IPS-18a (cell line): ENCODE results near the gene ELMOD1.
A peak's percentile ranks its signal among the peaks of the same experiment; 100 is the strongest.

Source experiments
- H3K27ac ChIP-seq: one replicate; pipeline ENCODE4 v1.5.1; 2013; ENCODE audit warnings: low read length
- H3K27me3 ChIP-seq: one replicate; pipeline ENCODE4 v1.6.1; 2013; ENCODE audit warnings: mild to moderate bottlenecking, low read length; ENCODE audit not compliant: control insufficient read depth, insufficient read depth
- H3K36me3 ChIP-seq: one replicate; pipeline ENCODE4 v1.6.1; 2013; ENCODE audit warnings: low read depth, low read length; ENCODE audit not compliant: control insufficient read depth
- H3K4me1 ChIP-seq: one replicate; pipeline ENCODE4 v1.6.1; 2013; ENCODE audit warnings: low read depth, low read length; ENCODE audit not compliant: control insufficient read depth
- H3K4me3 ChIP-seq: one replicate; pipeline ENCODE4 v1.5.1; 2013; ENCODE audit warnings: low read length
- H3K9ac ChIP-seq: one replicate; pipeline ENCODE4 v1.6.1; 2013; ENCODE audit warnings: mild to moderate bottlenecking, low read length, moderate library complexity
- H3K9me3 ChIP-seq: one replicate; pipeline ENCODE4 v1.6.1; 2013; ENCODE audit warnings: low read depth, low read length; ENCODE audit not compliant: control insufficient read depth

The ELMOD1 gene

GRCh38 chr11:107590460-107591377 is at the start of gene ELMOD1:
ELMOD1 (plus strand) TSS chr11:107591147; CDS start chr11:107618190, 27,043 bp downstream.
- Histone ChIP-seq H3K9ac (peak within 1 kb of the TSS; percentile 31), H3K27me3 (peaks cover 80% of the 10 kb centered on the region), H3K36me3 (no peaks in the 10 kb centered on the region), H3K27ac (no peak within 1 kb of the TSS), H3K4me3 (peak within 1 kb of the TSS; percentile 83), H3K4me1 (peaks cover 15% of the 10 kb centered on the region), H3K9me3 (no peaks in the 10 kb centered on the region)

- peaks cover 4% of the 10 kb centered on the region for H3K36me3 ChIP-seq
- no peaks in the 10 kb centered on the region for H3K4me1 ChIP-seq
- no peaks in the 10 kb centered on the region for H3K9me3 ChIP-seq
- H3K27ac ChIP-seq, result no peak overlapping the region
- no peaks in the 10 kb centered on the region for H3K27me3 ChIP-seq
- H3K9ac ChIP-seq, result no peak overlapping the region
- no peak overlapping the region for H3K4me3 ChIP-seq
Observed at GRCh38 chr11:107545101-107545514, 45.8 kb upstream of the ELMOD1 start.

GRCh38 chr11:107547961-107548360 is 43.0 kb upstream of the ELMOD1 start:
- H3K9me3 ChIP-seq, result no peaks in the 10 kb centered on the region
- H3K4me3 ChIP-seq, result no peak overlapping the region
- no peaks in the 10 kb centered on the region for H3K4me1 ChIP-seq
- peaks cover 10% of the 10 kb centered on the region for H3K36me3 ChIP-seq
- no peaks in the 10 kb centered on the region for H3K27me3 ChIP-seq
- no peak overlapping the region for H3K9ac ChIP-seq
- H3K27ac ChIP-seq, result no peak overlapping the region

- Histone ChIP-seq H3K9ac (no peak overlapping the region), H3K9me3 (no peaks in the 10 kb centered on the region), H3K27me3 (no peaks in the 10 kb centered on the region), H3K4me3 (no peak overlapping the region), H3K27ac (no peak overlapping the region), H3K4me1 (no peaks in the 10 kb centered on the region), H3K36me3 (peaks cover 19% of the 10 kb centered on the region)
Observed at GRCh38 chr11:107549253-107549953, 41.5 kb upstream of the ELMOD1 start.

- Histone ChIP-seq H3K4me1 (no peaks in the 10 kb centered on the region), H3K27ac (no peak overlapping the region), H3K27me3 (no peaks in the 10 kb centered on the region), H3K36me3 (peaks cover 19% of the 10 kb centered on the region), H3K9me3 (no peaks in the 10 kb centered on the region), H3K4me3 (no peak overlapping the region), H3K9ac (no peak overlapping the region)
Observed at GRCh38 chr11:107549954-107550285, 41.0 kb upstream of the ELMOD1 start.

- H3K4me1 ChIP-seq, result no peaks in the 10 kb centered on the region
- H3K9ac ChIP-seq, result no peak overlapping the region
- H3K27ac ChIP-seq, result no peak overlapping the region
- H3K4me3 ChIP-seq, result no peak overlapping the region
- H3K9me3 ChIP-seq, result no peaks in the 10 kb centered on the region
- H3K27me3 ChIP-seq, result no peaks in the 10 kb centered on the region
- peaks cover 19% of the 10 kb centered on the region for H3K36me3 ChIP-seq
Observed at GRCh38 chr11:107550304-107550703, 40.6 kb upstream of the ELMOD1 start.

- Histone ChIP-seq H3K27ac (no peak overlapping the region), H3K9ac (no peak overlapping the region), H3K4me1 (peaks cover 3% of the 10 kb centered on the region), H3K4me3 (no peak overlapping the region), H3K9me3 (no peaks in the 10 kb centered on the region), H3K27me3 (no peaks in the 10 kb centered on the region), H3K36me3 (peaks cover 3% of the 10 kb centered on the region)
Observed at GRCh38 chr11:107561688-107562087, 29.3 kb upstream of the ELMOD1 start.

- Histone ChIP-seq H3K4me1 (peaks cover 3% of the 10 kb centered on the region), H3K27ac (no peak overlapping the region), H3K4me3 (no peak overlapping the region), H3K9ac (no peak overlapping the region), H3K36me3 (peaks cover 3% of the 10 kb centered on the region), H3K27me3 (no peaks in the 10 kb centered on the region), H3K9me3 (no peaks in the 10 kb centered on the region)
Observed at GRCh38 chr11:107562647-107563208, 28.2 kb upstream of the ELMOD1 start.

- H3K4me3 ChIP-seq, result no peak overlapping the region
- no peaks in the 10 kb centered on the region for H3K9me3 ChIP-seq
- no peak overlapping the region for H3K27ac ChIP-seq
- no peaks in the 10 kb centered on the region for H3K27me3 ChIP-seq
- peaks cover 3% of the 10 kb centered on the region for H3K36me3 ChIP-seq
- H3K4me1 ChIP-seq, result peaks cover 3% of the 10 kb centered on the region
- no peak overlapping the region for H3K9ac ChIP-seq
Observed at GRCh38 chr11:107563702-107564101, 27.2 kb upstream of the ELMOD1 start.

- Histone ChIP-seq H3K4me3 (peak overlapping the region; percentile 93), H3K9me3 (no peaks in the 10 kb centered on the region), H3K27me3 (no peaks in the 10 kb centered on the region), H3K4me1 (peaks cover 3% of the 10 kb centered on the region), H3K9ac (peak overlapping the region; percentile 74), H3K36me3 (no peaks in the 10 kb centered on the region), H3K27ac (no peak overlapping the region)
Observed at GRCh38 chr11:107564877-107565218, 26.1 kb upstream of the ELMOD1 start.

- Histone ChIP-seq H3K4me3 (peak within 1 kb of the TSS; percentile 93), H3K27me3 (no peaks in the 10 kb centered on the region), H3K4me1 (peaks cover 3% of the 10 kb centered on the region), H3K9me3 (no peaks in the 10 kb centered on the region), H3K36me3 (no peaks in the 10 kb centered on the region), H3K9ac (peak within 1 kb of the TSS; percentile 74), H3K27ac (peak within 1 kb of the TSS; percentile 38)
Observed at GRCh38 chr11:107565219-107565937, 25.6 kb upstream of the ELMOD1 start, which contains the start of gene ALKBH8. ALKBH8 (minus strand) TSS chr11:107565735; CDS start chr11:107560893, 4,842 bp downstream.
